HCT116 (cell line): ENCODE data around the gene CDK16. TPM values are rescaled to one million over a fixed set of nuclear protein-coding genes. Genes with fewer than 3 reads are reported as not detected.

Experiments used
- ATAC-seq: fragments of 200-7000 bp; cut with Tn5 transposase; 2 replicates; pipeline ENCODE4 v1.9.1; 2020; ENCODE audit warnings: mild to moderate bottlenecking, moderate library complexity
- BruUV-seq: library from RNA; stranded (reverse); fragments of 400-500 nt; replicated peaks from 2 replicates; lab custom pipeline; 2021; lab: Mats Ljungman, UMichigan
- CTCF ChIA-PET: fragments of 300-600 bp; sonication (Branson Sonifier 250); formaldehyde crosslinking; loops from one replicate; lab custom pipeline; 2021; ENCODE audit warnings: antibody characterized with exemption; lab: Charles Lee
- POLR2A ChIA-PET: fragments of 300-600, 350-600 bp; sonication (Branson Sonifier 250); formaldehyde crosslinking; loops from one replicate; lab custom pipeline; 2021; ENCODE audit warnings: antibody characterized with exemption; lab: Charles Lee
- RAD21 ChIA-PET, 2 experiments: fragments of 300-600 bp; sonication (Branson Sonifier 250); formaldehyde crosslinking; loops; one replicate each; lab custom pipeline; 2023; ENCODE audit warnings: low total read pairs in 2 of 2; ENCODE audit not compliant: uncharacterized antibody in 2 of 2, unreplicated experiment in 2 of 2, low non-redundant PET in 1 of 2; lab: Charles Lee
- DNase-seq: peaks from one replicate; pipeline ENCODE4 v3.0.0-alpha.2; 2010; ENCODE audit warnings: low read depth, low spot score
- H2AFZ ChIP-seq: fragments of 200-600 bp; shearing (Covaris generic), sonication (generic); 2 replicates; pipeline ENCODE4 v1.6.1; 2017; ENCODE audit warnings: low read depth, mixed run types, mixed read lengths, antibody characterized with exemption, low read length; ENCODE audit not compliant: poor library complexity, severe bottlenecking
- H3K27ac ChIP-seq: 2 replicates; pipeline ENCODE4 v1.5.1; 2012; ENCODE audit warnings: low read depth, low read length
- H3K27me3 ChIP-seq: fragments of 200-600 bp; sonication (generic); 2 replicates; pipeline ENCODE4 v1.6.1; 2016; ENCODE audit warnings: mixed run types, low read length, mixed read lengths; ENCODE audit not compliant: insufficient read depth
- H3K36me3 ChIP-seq, 2 experiments: fragments of 200-500 bp in 1 of 2; fragments of 200-600 bp in 1 of 2; sonication (Bioruptor generic) in 1 of 2; sonication (generic) in 1 of 2; 2 replicates each; pipeline versions ENCODE4 v1.5.1 to v1.6.1; 2014 to 2016; ENCODE audit warnings: low read length in 2 of 2, inconsistent platforms in 1 of 2, mixed read lengths in 1 of 2, mixed run types in 1 of 2; ENCODE audit not compliant: insufficient read depth in 2 of 2, control insufficient read depth in 1 of 2
- H3K4me1 ChIP-seq, 2 experiments: fragments of 200-600 bp in 1 of 2; sonication (generic) in 1 of 2; 2 replicates each; pipeline versions ENCODE4 v1.5.1 to v1.6.1; 2012 to 2017; ENCODE audit warnings: low read length in 2 of 2, inconsistent platforms in 1 of 2, mild to moderate bottlenecking in 1 of 2, mixed read lengths in 1 of 2, mixed run types in 1 of 2, moderate library complexity in 1 of 2; ENCODE audit not compliant: insufficient read depth in 2 of 2, control insufficient read depth in 1 of 2
- H3K4me2 ChIP-seq: fragments of 200-600 bp; sonication (generic); 2 replicates; pipeline ENCODE4 v1.6.1; 2017; ENCODE audit warnings: mixed run types, low read length, mixed read lengths
- H3K4me3 ChIP-seq, 2 experiments: fragments of 200-600 bp in 1 of 2; sonication (generic) in 1 of 2; replicated peaks in 1 of 2; 2 replicates each; pipeline ENCODE4 v1.5.1; 2011 to 2016; ENCODE audit warnings: low read length in 2 of 2, control low read depth in 1 of 2, low read depth in 1 of 2, mild to moderate bottlenecking in 1 of 2, mixed read lengths in 1 of 2, mixed run types in 1 of 2
- H3K79me2 ChIP-seq: fragments of 200-600 bp; sonication (generic); 2 replicates; pipeline ENCODE4 v1.6.1; 2017; ENCODE audit warnings: mild to moderate bottlenecking, mixed run types, low read length, moderate library complexity, mixed read lengths; ENCODE audit not compliant: insufficient read depth
- H3K9ac ChIP-seq: fragments of 200-600 bp; sonication (generic); 2 replicates; pipeline ENCODE4 v1.6.1; 2016; ENCODE audit warnings: low read length, mixed read lengths
- H3K9me2 ChIP-seq: fragments of 200-600 bp; sonication (generic), shearing (Covaris generic); 2 replicates; pipeline ENCODE4 v1.6.1; 2017; ENCODE audit warnings: mixed run types, mild to moderate bottlenecking, moderate library complexity; ENCODE audit not compliant: insufficient read depth
- H3K9me3 ChIP-seq, 2 experiments: fragments of 200-500 bp in 1 of 2; fragments of 200-600 bp in 1 of 2; sonication (Bioruptor generic) in 1 of 2; sonication (generic) in 1 of 2; 2 replicates each; pipeline ENCODE4 v1.6.1; 2014 to 2017; ENCODE audit warnings: low read length in 2 of 2, mixed read lengths in 2 of 2, inconsistent platforms in 1 of 2, low read depth in 1 of 2, mild to moderate bottlenecking in 1 of 2, mixed run types in 1 of 2, moderate library complexity in 1 of 2; ENCODE audit not compliant: control insufficient read depth in 1 of 2, insufficient read depth in 1 of 2
- H4K20me1 ChIP-seq: fragments of 200-600 bp; sonication (generic), shearing (Covaris generic); 2 replicates; pipeline ENCODE4 v1.6.1; 2017; ENCODE audit warnings: mixed run types, mild to moderate bottlenecking, moderate library complexity; ENCODE audit not compliant: insufficient read depth
- CBX3 ChIP-seq: IDR thresholded peaks from 2 replicates; pipeline ENCODE4 v1.6.1; 2012; ENCODE audit warnings: low read depth
- MAX ChIP-seq: IDR thresholded peaks from 2 replicates; pipeline ENCODE4 v1.6.1; 2012
- POLR2AphosphoS5 ChIP-seq: IDR thresholded peaks from 2 replicates; pipeline ENCODE4 v1.6.1; 2011; ENCODE audit warnings: mild to moderate bottlenecking, low read depth, low read length, moderate library complexity
- TCF7L2 ChIP-seq: IDR thresholded peaks from 2 replicates; pipeline ENCODE4 v1.7.0; 2011; ENCODE audit warnings: borderline replicate concordance, inconsistent platforms; ENCODE audit not compliant: insufficient read depth, insufficient read length; ENCODE audit errors: extremely low read depth
- YY1 ChIP-seq: IDR thresholded peaks from 2 replicates; pipeline ENCODE4 v1.6.1; 2011; ENCODE audit warnings: low read length, low read depth, moderate library complexity, mild to moderate bottlenecking; ENCODE audit not compliant: insufficient replicate concordance; ENCODE audit errors: extremely low read depth
- ZFX ChIP-seq: fragments of 450-650 bp; IDR thresholded peaks from 2 replicates; pipeline ENCODE4 v1.6.1; 2017
- intact Hi-C: fragments of 100-400 bp; cut with micrococcal nuclease; formaldehyde crosslinking; loops from 2 replicates; pipeline ENCODE4 v1.10.0; 2022
- total RNA-seq: library from RNA; stranded (reverse); gene quantifications from one replicate; pipeline ENCODE4 v1.2.1, GENCODE V29; 2021; ENCODE audit not compliant: unreplicated experiment

CDK16 gene
- total RNA-seq, 1 experiment from 2014 or later, result 131 TPM

GRCh38 chrX:47232803-47233332, 14.4 kb downstream of the CDK16 start, which contains the start of gene USP11:
Gene USP11, plus strand, starts transcription at chrX:47233009. Its CDS starts 35 bp downstream, at chrX:47233044.
- Histone ChIP-seq H3K4me1 (peaks cover 3 to 19% of the 10 kb centered on the region in 2 experiments; a peak in 3 of 4 replicates), H3K4me2 (peak within 1 kb of the TSS; percentile 84), H4K20me1 (no peaks in the 10 kb centered on the region), H3K36me3 (peaks cover 1 to 5% of the 10 kb centered on the region in 2 experiments; a peak in 2 of 4 replicates), H3K9ac (peak within 1 kb of the TSS; percentile 92), H3K27ac (peak within 1 kb of the TSS; percentile 90), H3K9me2 (no peaks in the 10 kb centered on the region), H3K27me3 (no peaks in the 10 kb centered on the region), H3K9me3 (no peaks in the 10 kb centered on the region), H3K4me3 (peak within 1 kb of the TSS; percentile 64 to 67), H3K79me2 (peaks cover 36% of the 10 kb centered on the region), H2AFZ (no peak within 1 kb of the TSS)
- BruUV-seq, result no TSS peak
- peak; percentile 39 for ATAC-seq
- POLR2A ChIA-PET, result interaction anchor here (0.8 to 2.2 kb wide), 5 partner anchors 11 to 291 kb away, joined by 3 to 13 read pairs (median 4); no protein-coding TSS in a partner anchor
- no peak for DNase-seq
- TF ChIP-seq ZFX, result no peak
- TF ChIP-seq CBX3, result no peak
- peak; percentile 86 for TF ChIP-seq YY1
- RAD21 ChIA-PET, result interaction anchor here (0.6 to 0.9 kb wide), 2 partner anchors 15 to 261 kb away, joined by 3 read pairs; no protein-coding TSS in a partner anchor
- intact Hi-C loops, result loop anchor here (2.0 to 10.0 kb wide), 2 partner anchors 14 to 62 kb away; partner anchors contain the start of gene CDK16
- CTCF ChIA-PET, result interaction anchor here (0.8 to 1.2 kb wide), 2 partner anchors 42 to 79 kb away, joined by 3 read pairs; no protein-coding TSS in a partner anchor

GRCh38 chrX:47233333-47234113, 15.0 kb downstream of the CDK16 start:
- Histone ChIP-seq H4K20me1 (no peaks in the 10 kb centered on the region), H3K4me1 (peaks cover 3 to 19% of the 10 kb centered on the region in 2 experiments; a peak in 3 of 4 replicates), H3K27ac (peak overlapping the region; percentile 90), H3K36me3 (peaks cover 0 to under 1% of the 10 kb centered on the region in 2 experiments; a peak in 1 of 4 replicates), H3K4me2 (peak overlapping the region; percentile 84), H3K9me3 (no peaks in the 10 kb centered on the region), H3K9ac (peak overlapping the region; percentile 92), H3K27me3 (no peaks in the 10 kb centered on the region), H2AFZ (no peak overlapping the region), H3K4me3 (peak overlapping the region; percentile 64 to 67), H3K9me2 (no peaks in the 10 kb centered on the region), H3K79me2 (peaks cover 36% of the 10 kb centered on the region)
- ATAC-seq (peak; percentile 90), DNase-seq (peak; percentile 92)
- TF ChIP-seq POLR2AphosphoS5, result peak; percentile 80
- TF ChIP-seq YY1, result peak; percentile 90
- no peak for TF ChIP-seq MAX
- no peak for TF ChIP-seq TCF7L2
- ChIA-PET RAD21 (interaction anchor here (0.6 to 0.9 kb wide), 2 partner anchors 16 to 262 kb away, joined by 3 read pairs; no protein-coding TSS in a partner anchor), POLR2A (interaction anchor here (0.6 to 2.2 kb wide), 6 partner anchors 12 to 290 kb away, joined by 3 to 13 read pairs (median 4); no protein-coding TSS in a partner anchor), CTCF (interaction anchor here (0.8 to 1.2 kb wide), 2 partner anchors 43 to 79 kb away, joined by 3 read pairs; no protein-coding TSS in a partner anchor)
- intact Hi-C loops, result loop anchor here (2.0 to 10.0 kb wide), 2 partner anchors 15 to 61 kb away; partner anchors contain the start of gene CDK16
- no TSS peak for BruUV-seq
